Measurements from ENCODE around the gene ALG8.

Gene ALG8

DNA sequence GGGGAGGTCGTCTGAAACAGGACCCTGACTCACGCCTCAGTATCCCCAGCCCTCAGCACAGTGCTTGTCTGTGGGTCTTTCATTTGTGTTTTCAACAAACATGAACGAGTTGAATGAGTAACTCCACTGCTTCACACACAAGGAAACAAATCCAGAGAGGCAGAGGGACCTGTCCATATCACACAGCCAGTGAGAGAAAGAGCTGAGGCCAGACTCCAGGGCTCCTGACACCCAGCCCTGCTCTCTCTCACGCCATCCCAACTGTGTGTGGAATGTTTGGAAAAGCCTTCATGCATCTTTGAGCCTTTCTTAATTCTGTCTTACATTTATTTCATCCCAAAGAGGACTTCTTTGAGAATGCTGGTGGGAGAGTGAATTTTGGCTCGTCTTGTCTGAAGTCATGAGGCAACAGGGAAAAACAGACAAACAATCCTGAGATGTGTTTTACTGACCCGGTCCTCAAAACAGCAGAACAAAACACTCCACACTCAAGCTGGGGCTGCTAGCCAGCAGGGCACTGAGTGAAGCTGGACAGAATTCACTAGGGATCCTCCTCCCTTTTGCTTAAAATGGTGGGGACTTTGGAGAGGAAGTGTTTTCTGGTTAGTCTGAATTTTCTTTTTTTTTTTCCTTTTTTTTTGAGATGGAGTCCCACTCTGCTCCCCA, 19.7 kb upstream of the ALG8 start:
- DNase-seq = no peak

DNA sequence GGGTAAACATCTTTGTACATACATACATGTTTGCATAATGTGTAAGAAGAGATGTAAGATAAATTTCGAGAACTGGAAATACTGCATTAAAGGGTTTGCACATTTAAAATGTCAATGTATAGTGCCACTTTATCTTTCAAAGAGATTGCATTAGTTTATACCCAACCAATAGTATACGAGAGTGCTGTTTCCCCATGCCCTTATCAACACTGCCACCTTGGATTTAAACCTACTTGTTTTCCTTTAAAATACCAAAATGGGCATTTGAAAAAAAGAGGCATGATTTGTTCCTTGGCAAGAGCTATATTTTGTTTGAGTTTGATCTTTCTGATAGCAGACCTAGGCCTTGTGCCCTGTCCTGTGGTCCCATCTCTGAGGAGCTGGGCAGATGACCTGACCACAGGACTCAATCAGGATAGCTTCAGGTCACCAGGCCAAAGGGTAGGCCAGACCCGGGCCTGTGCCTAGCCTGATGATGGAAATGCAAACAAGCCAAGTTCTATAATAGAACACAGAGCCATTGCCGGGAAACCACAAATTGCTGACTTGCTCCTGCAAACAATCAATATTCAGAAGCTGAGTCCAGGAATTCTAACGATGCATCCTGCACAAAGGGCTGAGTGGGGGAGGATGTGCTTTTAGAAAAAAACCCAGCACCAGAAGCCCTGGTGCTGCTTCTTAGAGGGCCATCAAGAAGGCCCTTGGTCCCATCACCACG, 16.9 kb upstream of the ALG8 start:
- DNase-seq = no peak

DNA sequence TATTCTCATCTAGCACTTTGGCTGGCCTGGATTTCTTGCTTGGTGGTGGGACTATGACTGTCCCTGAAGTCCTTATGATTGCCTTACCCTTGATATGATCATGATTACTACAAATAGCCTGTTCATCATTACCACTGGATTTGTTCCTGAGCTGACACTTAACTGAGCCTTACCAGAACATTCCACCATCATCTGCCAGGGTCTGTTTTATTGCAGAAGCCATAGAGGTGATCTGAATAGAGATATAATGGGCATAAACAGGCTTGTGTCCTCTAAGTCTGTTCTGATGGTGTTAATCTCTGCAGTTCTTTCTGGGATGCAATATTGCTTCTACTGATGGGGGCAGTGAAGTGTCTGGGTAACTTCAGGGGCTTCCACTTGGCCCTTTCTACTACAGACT, 12.4 kb upstream of the ALG8 start:
- no peak for DNase-seq

- DNase-seq = no peak
Measured at GRCh38 chr11:78150754-78151153, 11.3 kb upstream of the ALG8 start.

- DNase-seq = no peak
Measured at GRCh38 chr11:78150346-78150745, 10.9 kb upstream of the ALG8 start.

GRCh38 chr11:78149646-78150045, 10.2 kb upstream of the ALG8 start:
- DNase-seq = no peak

- DNase-seq = no peak
Measured at GRCh38 chr11:78147807-78148206, 8.4 kb upstream of the ALG8 start.

GRCh38 chr11:78145511-78146025, 6.1 kb upstream of the ALG8 start:
- no peak for DNase-seq

- peak; percentile 10 for DNase-seq
Measured at GRCh38 chr11:78140392-78141077, 1.1 kb upstream of the ALG8 start.

DNA sequence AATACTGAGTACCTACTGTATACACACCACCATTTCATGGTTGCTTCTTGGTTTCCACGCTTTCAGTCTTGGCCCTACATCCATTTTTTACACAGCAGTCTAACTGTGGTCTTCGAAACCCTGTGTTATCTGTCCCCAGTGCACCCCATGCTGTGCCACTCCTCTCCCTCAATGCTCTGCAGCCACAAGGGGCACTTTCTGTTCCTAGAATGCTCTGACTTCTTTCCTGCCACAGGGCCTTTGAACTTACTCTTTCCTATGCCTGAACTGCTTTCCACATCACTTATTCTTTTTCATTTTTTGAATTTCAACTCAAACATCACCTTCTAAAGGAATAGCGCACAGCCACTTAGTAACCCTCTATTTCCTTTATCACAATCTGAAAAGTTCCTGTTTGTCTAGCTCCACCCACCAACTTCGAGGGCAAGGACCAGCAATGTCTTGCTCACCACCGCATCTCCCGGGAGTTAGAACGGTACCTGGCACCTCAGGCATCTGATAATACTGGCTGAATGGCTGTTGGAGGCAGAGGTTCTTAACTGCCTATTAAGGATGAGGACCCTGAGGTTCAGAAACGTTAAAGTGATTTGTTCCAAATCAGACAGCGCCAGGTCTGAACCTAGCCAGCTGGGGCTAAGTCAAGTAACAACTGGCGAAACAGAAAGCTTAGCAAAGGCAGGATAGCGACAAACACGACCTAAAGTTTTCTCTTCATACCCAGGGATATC, 568 bp downstream of the ALG8 start:
- peak; percentile 61 for DNase-seq

GRCh38 chr11:78138291-78138690, 1.1 kb downstream of the ALG8 start:
- DNase-seq = no peak

DNA sequence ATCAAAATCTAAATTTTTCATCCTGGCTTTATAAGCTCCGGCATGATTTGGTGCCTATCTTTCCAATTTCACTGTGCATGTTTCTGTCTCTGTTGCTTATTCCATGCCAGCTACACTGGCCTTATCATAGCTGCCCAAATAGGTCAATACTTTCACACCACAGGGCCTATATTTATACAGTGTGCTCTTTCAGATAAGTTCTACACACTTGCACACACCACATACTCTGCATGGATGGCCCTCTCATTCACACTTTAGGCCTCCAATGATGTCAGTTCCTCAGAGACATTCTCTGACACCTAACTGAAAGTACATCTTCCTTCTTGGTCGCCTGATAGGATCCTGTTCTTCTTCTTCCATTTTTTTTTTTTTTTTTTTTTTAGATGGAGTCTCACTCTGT, 7.0 kb downstream of the ALG8 start:
- no peak for DNase-seq

GRCh38 chr11:78131956-78132355, 7.5 kb downstream of the ALG8 start:
- no peak for DNase-seq

DNA sequence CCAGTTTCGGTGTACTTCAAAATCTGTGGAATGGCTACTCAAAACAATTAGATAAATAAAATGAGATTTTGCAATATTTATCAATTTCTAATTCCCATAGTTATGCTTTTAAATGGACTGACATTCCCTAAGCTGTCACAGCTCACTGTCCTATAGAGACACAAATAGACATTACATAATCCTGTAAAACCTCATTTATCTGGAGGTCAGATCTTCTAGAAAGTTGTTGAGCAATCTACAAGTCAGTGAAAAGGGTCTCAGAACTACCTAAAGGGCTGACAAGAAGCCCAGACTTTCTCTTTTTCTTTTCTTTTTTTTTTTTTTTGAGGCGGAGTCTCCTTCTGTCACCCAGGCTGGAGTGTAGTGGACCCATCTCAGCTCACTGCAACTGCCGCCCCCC, 12.0 kb downstream of the ALG8 start:
- no peak for DNase-seq

DNA sequence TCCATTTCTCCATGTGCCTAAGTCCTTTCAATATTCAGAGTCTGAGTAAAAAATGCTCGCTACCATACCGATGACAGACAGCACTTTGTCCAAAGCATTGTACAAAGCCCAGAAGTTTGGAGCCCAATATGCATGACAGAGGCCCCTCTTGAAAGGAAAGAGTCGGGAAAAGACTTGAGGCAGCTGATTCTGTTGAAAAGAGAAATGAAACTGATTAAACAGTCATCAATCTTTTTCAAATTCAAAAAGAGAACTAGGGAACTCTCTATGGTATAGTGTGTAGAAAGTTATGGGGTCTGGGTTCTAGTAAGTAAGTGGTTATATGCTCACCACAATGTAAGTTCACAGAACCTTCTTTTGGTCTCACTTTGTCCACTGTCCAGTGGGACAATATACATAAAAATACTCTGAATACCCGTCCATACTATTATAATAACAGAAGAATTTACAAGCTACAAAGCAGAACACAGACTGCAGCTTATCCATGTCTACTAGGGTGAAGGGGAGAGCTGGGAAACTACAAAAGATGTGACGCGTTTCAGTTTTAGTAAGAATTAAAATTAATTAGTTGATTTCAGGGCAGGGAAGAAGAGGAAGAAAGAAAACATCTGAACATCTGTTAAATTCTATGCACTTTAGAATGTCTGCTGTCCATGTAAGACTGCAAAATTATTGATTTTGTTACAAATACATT, 26.7 kb downstream of the ALG8 start:
- no peak for DNase-seq

GRCh38 chr11:78111298-78111697, 28.1 kb downstream of the ALG8 start:
- no peak for DNase-seq

DNA sequence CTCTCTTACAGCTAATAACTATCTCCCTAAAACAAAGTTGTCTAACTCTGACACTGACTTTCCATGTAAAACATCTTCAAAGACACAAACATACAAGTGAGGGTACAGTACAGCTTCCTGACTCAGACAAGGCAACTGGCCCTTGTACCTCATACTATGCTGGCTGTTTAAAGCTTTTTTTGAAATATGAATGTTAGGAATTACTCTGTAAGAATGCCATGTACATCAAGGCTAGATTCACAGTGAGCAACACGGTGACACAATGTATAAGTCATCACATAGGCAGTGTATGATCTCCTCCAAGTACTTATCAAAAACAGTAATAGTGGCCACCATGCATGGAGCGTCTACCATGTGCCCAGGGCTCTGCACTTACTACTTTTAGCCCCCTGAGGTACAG, 28.6 kb downstream of the ALG8 start:
- DNase-seq = no peak

DNA sequence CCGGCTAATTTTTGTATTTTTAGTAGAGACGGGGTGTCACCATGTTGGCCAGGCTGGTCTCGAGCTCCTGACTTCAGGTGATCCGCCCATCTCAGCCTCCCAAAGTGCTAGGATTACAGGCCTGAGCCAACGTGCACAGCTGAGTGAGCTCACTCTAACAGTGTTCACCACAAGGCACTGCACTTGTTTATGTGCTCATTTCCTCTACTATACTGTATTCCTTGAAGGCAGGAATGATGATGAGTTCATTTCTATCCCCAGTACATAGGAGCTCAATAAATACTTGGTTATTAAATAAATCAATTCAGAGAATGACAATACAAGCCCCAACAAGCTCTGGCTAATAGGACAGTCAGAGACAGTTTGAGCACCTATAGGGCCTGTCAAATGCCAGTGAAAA, 29.1 kb downstream of the ALG8 start:
- no peak for DNase-seq

DNA sequence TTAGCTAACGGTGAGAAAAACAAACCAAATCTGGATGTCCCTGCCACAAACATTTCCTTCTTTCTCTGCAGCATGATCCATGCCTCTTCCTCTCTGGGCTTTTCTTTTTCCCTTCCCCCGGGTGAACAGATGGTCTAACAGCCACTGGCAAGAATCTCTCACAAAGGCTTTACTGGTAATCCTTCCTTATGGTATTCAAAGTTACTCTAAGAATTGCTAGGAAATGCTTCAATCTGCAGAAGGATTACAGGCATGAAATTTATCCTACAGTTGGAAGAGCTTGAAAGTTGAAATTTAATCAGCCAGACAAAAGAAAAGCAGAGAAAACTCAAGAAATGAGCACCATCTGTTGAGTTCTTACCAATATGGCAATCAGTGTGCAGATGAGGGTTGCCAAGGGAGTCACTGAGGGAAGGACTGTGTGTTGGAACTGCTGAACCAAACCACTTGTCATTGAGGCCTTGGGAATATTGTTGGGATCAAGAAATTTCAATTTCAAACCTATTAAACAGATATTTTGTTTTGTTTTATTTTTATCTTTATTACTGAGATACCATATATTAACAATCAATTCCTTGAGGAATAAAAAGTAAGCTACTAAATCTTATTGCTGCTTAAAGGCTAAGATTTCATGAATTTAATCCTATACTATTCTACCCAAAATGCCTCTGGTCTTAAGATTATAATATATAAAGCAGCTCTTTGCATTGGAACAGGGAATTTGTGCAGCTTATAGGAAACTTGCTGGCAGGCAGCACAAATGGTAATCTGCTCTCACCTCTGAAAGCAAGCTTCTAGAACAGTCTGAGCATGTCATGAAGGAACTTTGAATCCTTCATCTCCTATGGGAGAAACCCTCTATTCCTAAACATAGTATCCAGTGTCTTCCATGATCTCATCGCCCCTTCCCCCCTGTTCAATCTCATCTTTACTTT, 30.1 kb downstream of the ALG8 start:
- no peak for DNase-seq

DNA sequence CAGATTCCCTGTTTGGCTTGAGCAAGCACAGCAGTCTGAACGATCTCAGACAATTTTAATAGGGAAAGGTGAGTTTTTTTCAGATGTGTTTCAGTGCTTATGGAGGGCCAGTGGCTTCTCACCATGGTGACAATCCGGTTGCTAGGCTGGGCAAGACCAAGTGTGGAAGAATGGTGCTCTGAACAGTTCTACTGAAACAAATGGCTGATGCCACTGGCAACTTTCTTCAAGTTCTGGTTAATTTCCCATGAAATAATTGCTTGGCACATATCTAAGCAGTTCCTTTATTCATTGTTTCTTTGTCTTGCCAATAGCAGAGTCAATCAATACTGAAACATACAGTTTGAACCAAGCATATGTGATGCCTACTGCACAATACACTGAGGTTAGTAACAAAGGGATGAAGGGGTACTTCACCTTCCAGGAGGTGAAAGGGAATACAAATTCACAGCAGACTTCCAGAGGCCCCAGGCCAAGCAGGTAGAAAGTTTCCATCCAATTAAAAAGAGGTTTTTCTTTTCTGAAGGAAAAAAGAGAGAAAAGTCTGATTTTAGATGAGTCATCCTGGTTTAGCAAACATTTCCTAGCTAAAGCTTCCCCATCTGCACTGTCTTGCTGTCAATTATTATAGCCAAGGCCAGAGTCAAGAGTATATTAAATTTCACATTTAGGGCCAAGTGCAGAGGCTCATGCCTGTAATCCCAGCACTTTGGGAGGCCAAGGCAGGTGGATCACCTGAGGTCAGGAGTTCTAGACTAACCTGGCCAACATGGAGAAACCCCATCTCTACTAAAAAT, 38.6 kb downstream of the ALG8 start:
- DNase-seq = no peak

DNA sequence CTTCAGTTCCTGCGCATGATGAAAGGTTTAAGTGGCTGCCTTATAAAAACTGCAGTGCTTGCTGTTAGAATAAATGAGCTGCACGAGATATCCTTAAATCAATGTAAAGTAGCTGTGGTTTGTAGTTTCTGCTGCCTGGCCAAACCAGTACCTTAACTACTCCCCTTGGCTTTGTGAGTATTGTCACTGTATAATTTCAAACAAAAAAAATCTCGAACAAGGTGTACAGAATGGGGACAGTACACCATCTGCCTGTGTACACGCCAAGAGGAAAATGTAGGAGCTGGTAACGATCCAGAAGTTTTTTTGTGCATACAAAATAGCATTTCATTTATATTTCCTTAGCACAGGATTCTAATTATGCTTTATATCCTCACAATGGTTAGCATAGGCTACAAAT, 39.2 kb downstream of the ALG8 start:
- no peak for DNase-seq
